Transverse colon (tissue), 4 donors: Measurements from ENCODE around the gene FILIP1L. TPM values are rescaled to one million over a fixed set of nuclear protein-coding genes. Genes with fewer than 3 reads are reported as not detected.

ENCODE experiments used
- DNase-seq: peaks from one replicate; pipeline ENCODE4 v3.0.0-alpha.2; 2019
- H3K27ac ChIP-seq, 4 donors: fragments of 200-600 bp; sonication (generic); 2 replicates each; pipeline ENCODE4 v1.5.1; 2016 to 2018; ENCODE audit warnings: inconsistent platforms in 4 of 4
- H3K27me3 ChIP-seq: fragments of 200-600 bp; sonication (generic); 2 replicates; pipeline ENCODE4 v1.5.1; 2017; ENCODE audit warnings: inconsistent platforms
- H3K36me3 ChIP-seq, 4 donors: fragments of 200-600 bp; sonication (generic); 2 replicates each; pipeline ENCODE4 v1.5.1; 2017 to 2019; ENCODE audit warnings: inconsistent platforms in 4 of 4
- H3K4me1 ChIP-seq, 4 donors: fragments of 200-600 bp; sonication (generic); 2 replicates each; pipeline ENCODE4 v1.5.1; 2017 to 2020; ENCODE audit warnings: inconsistent platforms in 4 of 4
- H3K4me3 ChIP-seq, 4 donors: fragments of 200-600 bp; sonication (generic); 1 replicate in 1 of 4; 2 replicates in 3 of 4; pipeline versions ENCODE4 v1.5.1 to v1.6.1; 2017 to 2019; ENCODE audit warnings: inconsistent platforms in 4 of 4
- H3K9me3 ChIP-seq, 2 donors: fragments of 200-600 bp; sonication (generic); 2 replicates each; pipeline ENCODE4 v1.5.1; 2017 to 2019; ENCODE audit warnings: inconsistent platforms in 2 of 2
- EP300 ChIP-seq: sonication (generic); formaldehyde crosslinking; IDR thresholded peaks from one replicate; pipeline ENCODE4 v1.6.1; 2017; ENCODE audit warnings: antibody characterized with exemption, low read depth
- POLR2A ChIP-seq: fragments of 450-650 bp; IDR thresholded peaks from one replicate; pipeline ENCODE4 v1.6.1; 2016; ENCODE audit warnings: antibody characterized with exemption, mild to moderate bottlenecking, moderate library complexity
- POLR2AphosphoS5 ChIP-seq, 3 donors: sonication (generic); formaldehyde crosslinking; IDR thresholded peaks; one replicate each; pipeline ENCODE4 v1.6.1; 2016; ENCODE audit warnings: antibody characterized with exemption in 3 of 3
- WGBS, 2 donors: methylation state at CpG; one replicate each; pipeline ENCODE4 v1.1.5; 2018; ENCODE audit warnings: low coverage in 1 of 2; 5-methylcytosine and 5-hydroxymethylcytosine counted together
- in situ Hi-C, 4 donors: fragments of 200-750 bp; cut with MboI; loops; one replicate each; pipeline versions ENCODE4 v1.15.0 to v1.15.1; 2017; ENCODE audit warnings: low sequenced_read_pairs in 3 of 4, low pct_ligation_motif_present in 1 of 4, low pct_unique_long_range_greater_than_20kb in 1 of 4
- intact Hi-C: fragments of 100-400 bp; cut with DNase I; formaldehyde crosslinking; loops from one replicate; pipeline ENCODE4 v1.15.1; 2023; ENCODE audit warnings: low total_unique reads
- total RNA-seq, 4 donors: library from RNA; depleted of rRNA; stranded (reverse); fragments of >200 nt; gene quantifications; one replicate each; pipeline ENCODE4 v1.1.0, GENCODE V29; 2016
- TF ChIP-seq, protein P1 (sequence below), 5 experiments: fragments of 200-600 bp in 3 of 5; fragments of 450-650 bp in 2 of 5; sonication (generic) in 3 of 5; IDR thresholded peaks; 1 replicate in 2 of 5; 2 replicates in 3 of 5; pipeline ENCODE4 v1.5.1; 2016 to 2017; ENCODE audit warnings: antibody characterized with exemption in 5 of 5, inconsistent platforms in 3 of 5, mild to moderate bottlenecking in 2 of 5, moderate library complexity in 1 of 5

The FILIP1L gene
- total RNA-seq, 4 donors from 2014 or later = 12.3 to 38.2 (median 26.9) TPM

DNA sequence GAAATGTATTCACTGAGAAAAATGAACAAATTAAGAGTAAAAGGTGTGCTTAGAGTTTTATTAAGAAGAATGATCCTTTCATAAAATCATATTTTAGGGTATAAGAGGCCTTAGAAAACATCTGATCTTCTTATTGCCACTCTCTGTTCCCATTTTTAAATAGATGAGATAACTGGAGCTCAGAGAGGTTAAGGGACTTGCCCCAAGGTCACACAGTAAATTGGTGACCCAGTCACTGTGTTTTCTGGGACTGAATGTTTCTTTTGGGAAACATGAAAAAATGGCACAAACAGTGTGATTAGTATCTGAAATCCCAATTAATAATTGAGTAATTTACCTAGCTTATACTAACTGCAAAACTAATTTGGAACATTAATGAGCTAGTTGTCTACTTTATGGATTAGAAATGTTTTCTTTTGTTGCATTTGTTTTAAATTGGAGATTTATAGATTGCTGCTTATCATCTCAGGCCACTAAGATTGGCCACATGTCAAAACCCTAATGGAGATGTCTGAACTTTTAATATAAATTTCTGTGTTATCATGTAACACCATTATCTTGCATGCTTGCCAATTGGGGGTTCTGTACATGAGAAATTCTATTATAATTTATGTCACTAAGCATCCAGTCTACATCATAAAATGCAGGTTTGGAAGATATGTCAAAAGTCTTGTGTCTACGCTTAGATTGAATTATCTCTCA, 231.7 kb downstream of the FILIP1L start:
- no peaks in the 10 kb centered on the region for H3K9me3 ChIP-seq
- H3K4me1 ChIP-seq = peaks cover 0 to 35% (median 10%) of the 10 kb centered on the region in 4 donors
- H3K36me3 ChIP-seq = no peaks in the 10 kb centered on the region
- no peaks in the 10 kb centered on the region for H3K27me3 ChIP-seq
- H3K27ac ChIP-seq = peak overlapping the region; percentile 49 to 84 (median 62)
- DNase-seq = no peak
- intact Hi-C loops (no loop called here), in situ Hi-C loops (no loop called here)
- TF ChIP-seq, protein P1, sequence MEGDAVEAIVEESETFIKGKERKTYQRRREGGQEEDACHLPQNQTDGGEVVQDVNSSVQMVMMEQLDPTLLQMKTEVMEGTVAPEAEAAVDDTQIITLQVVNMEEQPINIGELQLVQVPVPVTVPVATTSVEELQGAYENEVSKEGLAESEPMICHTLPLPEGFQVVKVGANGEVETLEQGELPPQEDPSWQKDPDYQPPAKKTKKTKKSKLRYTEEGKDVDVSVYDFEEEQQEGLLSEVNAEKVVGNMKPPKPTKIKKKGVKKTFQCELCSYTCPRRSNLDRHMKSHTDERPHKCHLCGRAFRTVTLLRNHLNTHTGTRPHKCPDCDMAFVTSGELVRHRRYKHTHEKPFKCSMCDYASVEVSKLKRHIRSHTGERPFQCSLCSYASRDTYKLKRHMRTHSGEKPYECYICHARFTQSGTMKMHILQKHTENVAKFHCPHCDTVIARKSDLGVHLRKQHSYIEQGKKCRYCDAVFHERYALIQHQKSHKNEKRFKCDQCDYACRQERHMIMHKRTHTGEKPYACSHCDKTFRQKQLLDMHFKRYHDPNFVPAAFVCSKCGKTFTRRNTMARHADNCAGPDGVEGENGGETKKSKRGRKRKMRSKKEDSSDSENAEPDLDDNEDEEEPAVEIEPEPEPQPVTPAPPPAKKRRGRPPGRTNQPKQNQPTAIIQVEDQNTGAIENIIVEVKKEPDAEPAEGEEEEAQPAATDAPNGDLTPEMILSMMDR (IDR thresholded peaks at IDR 0.05) = no peak
- TF ChIP-seq POLR2A (no peak), POLR2AphosphoS5 (IDR thresholded peaks at IDR 0.05) (no peak), EP300 (no peak)
- no peak overlapping the region for H3K4me3 ChIP-seq
- WGBS, 2 donors = 97 to 100% methylated on average over 1 of the region's 1 CpG

DNA sequence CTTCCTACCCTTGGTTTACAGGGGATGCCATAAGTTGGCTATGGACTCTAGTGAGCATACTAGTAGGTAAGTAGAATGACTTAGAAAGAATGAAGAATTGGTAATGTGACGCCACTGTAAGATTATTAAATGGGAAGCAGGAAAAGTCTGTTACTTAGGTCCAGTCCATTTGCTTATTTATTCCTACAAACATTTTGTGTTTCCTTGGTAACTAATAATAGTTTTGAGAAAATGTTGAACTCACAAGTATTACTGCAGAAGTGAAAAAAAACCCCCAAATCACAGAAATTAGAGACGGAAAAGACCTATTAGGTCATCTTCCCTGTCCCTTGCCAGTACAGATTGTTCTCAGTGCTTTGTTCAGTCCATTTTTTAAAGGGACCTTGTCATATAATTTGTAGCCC, 233.2 kb downstream of the FILIP1L start:
- DNase-seq = no peak
- TF ChIP-seq POLR2A (no peak), POLR2AphosphoS5 (IDR thresholded peaks at IDR 0.05) (peak in 1 of 3 donors; percentile 34), EP300 (peak; percentile 34)
- TF ChIP-seq, protein P1 (IDR thresholded peaks at IDR 0.05) = no peak
- WGBS, 2 donors = 66 to 76% methylated on average over 2 of the region's 2 CpGs
- Histone ChIP-seq H3K27me3 (no peaks in the 10 kb centered on the region), H3K27ac (peak overlapping the region; percentile 50 to 84 (median 74)), H3K4me1 (peaks cover 0 to 35% (median 10%) of the 10 kb centered on the region in 4 donors), H3K4me3 (no peak overlapping the region), H3K36me3 (no peaks in the 10 kb centered on the region), H3K9me3 (no peaks in the 10 kb centered on the region)
- in situ Hi-C loops (no loop called here), intact Hi-C loops (no loop called here)

DNA sequence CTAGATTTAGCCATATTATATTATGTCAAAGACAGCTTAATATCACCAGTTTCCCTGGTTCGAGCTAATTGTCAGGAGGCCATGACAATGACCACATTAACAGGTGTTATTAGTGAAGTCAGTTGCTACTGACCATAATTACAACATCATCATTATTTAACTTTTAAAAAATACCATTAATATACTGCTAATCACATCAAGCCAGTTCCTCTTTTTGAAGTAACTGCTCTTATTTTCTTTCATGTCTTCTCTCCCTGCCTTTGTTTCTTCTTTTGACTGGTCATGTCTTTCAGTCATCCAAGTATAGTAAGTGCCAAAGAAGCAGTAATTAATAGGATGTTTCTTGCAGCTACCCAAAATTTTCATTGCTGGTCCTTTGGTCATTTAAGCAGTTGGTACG, 235.0 kb downstream of the FILIP1L start:
- Histone ChIP-seq H3K4me1 (peaks cover 0 to 35% (median 7%) of the 10 kb centered on the region in 4 donors), H3K27me3 (no peaks in the 10 kb centered on the region), H3K4me3 (no peak overlapping the region), H3K9me3 (no peaks in the 10 kb centered on the region), H3K36me3 (no peaks in the 10 kb centered on the region), H3K27ac (peak overlapping the region; percentile 84 to 90 (median 88))
- DNase-seq = no peak
- 100% methylated on average over 2 of the region's 2 CpGs for WGBS, 2 donors
- TF ChIP-seq POLR2A (no peak), EP300 (no peak), POLR2AphosphoS5 (IDR thresholded peaks at IDR 0.05) (no peak)
- TF ChIP-seq, protein P1 (IDR thresholded peaks at IDR 0.05) = no peak
- intact Hi-C loops (no loop called here), in situ Hi-C loops (no loop called here)

DNA sequence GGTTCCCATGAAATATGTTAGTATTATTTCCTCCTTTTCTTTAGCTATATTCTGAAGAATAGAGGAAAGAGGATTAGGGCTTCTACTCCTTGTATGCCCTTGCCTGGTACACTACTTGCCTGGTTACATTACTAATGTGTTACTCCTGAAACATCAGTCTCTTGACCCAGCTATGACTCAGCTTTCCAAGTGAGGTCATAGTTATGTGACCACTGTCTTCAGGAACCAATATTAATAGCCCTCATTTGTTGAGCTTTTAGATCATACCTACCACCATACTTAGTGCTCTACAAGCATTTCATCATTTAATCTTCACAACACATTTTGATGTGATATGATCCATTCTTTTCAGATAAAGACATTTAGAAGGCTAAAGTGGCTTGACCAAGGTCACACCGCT, 236.3 kb downstream of the FILIP1L start:
- peaks cover 0 to 39% (median 9%) of the 10 kb centered on the region in 4 donors for H3K4me1 ChIP-seq
- peak overlapping the region; percentile 84 to 90 (median 88) for H3K27ac ChIP-seq
- no peaks in the 10 kb centered on the region for H3K9me3 ChIP-seq
- in situ Hi-C loops (no loop called here), intact Hi-C loops (no loop called here)
- H3K36me3 ChIP-seq = no peaks in the 10 kb centered on the region
- no peaks in the 10 kb centered on the region for H3K27me3 ChIP-seq
- no peak for DNase-seq
- TF ChIP-seq, protein P1 (IDR thresholded peaks at IDR 0.05) = no peak
- TF ChIP-seq POLR2AphosphoS5 (IDR thresholded peaks at IDR 0.05) = peak; percentile 52 to 71 (median 68)
- H3K4me3 ChIP-seq = no peak overlapping the region
- 95 to 100% methylated on average over 1 of the region's 1 CpG for WGBS, 2 donors
